ENCODE measurements around the gene TRMT1.
"Not testable (repeated sequence)": the region's sequence is repeated elsewhere in the genome, so short reads cannot be mapped to it uniquely, and the experiment has no call there.

The TRMT1 gene

DNA sequence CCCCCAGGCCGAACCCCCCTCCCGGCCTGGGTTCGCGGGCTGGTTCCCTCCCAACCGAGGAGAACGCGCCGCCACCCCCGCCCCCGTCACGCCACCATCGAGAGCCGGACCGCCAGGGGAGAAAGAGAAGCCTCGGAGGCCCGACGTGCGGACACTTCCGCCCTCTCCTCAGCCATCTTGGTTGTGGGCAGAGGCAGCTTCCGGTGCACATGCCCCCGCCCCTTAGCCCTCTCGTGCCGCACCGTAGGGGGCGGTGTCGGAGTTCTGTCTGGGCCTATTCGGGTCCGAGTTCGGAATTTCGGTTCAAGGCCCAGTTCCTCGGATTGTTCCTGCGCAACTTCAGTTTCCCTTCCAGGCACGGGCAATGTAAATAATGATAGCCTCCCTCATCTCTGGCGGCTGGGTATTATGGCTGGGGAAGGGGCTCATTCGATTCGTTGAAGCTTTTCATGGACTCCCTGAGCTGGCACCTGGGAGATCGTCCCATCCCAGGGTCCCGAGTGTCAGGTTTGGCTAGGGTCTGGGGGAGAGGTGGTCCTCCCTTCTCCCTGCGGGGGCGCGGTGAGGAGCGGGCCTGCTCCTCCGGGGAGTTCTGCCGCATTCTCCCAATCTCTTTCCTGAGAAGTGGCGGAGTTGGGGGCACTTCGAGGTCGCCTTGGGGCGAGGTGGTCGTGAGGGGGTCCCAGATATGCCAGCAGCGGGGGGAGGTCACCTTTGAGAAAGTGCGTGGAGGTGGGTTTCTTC is 33.8 kb upstream of the TRMT1 start, which contains the start of the genes IER2 and STX10:
Gene IER2 (plus strand): TSS at position 225 of the 744 bp plus-strand sequence. CDS start 2,776 bp downstream, outside the sequence.
Gene STX10 (minus strand): TSS at position 189 of the 744 bp plus-strand sequence. CDS start 202 bp downstream, outside the sequence.
- peak; percentile 90 for DNase-seq

GRCh38 chr19:13149628-13150186 is 33.2 kb upstream of the TRMT1 start:
- peak; percentile 54 for DNase-seq

DNA sequence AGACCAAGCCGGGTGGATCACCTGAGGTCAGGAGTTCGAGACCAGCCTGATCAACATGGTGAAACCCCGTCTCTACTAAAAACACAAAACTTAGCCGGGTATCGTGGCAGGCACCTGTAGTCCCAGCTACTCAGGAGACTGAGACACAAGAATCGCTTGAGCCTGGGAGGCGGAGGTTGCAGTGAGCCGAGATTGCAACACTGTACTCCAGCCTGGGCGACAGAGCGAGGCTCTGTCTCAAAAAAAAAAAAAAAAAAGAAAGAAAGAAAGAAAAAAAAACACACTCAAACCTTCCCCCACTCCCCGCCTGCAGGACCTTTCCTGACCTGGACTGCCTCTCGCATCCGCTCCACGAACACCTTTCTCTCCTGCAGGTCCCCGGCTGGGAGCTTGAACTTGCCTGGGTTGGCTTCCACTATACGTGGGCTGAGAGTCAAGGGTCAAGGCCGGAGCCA is 32.7 kb upstream of the TRMT1 start:
- not testable (repeated sequence) for DNase-seq

DNA sequence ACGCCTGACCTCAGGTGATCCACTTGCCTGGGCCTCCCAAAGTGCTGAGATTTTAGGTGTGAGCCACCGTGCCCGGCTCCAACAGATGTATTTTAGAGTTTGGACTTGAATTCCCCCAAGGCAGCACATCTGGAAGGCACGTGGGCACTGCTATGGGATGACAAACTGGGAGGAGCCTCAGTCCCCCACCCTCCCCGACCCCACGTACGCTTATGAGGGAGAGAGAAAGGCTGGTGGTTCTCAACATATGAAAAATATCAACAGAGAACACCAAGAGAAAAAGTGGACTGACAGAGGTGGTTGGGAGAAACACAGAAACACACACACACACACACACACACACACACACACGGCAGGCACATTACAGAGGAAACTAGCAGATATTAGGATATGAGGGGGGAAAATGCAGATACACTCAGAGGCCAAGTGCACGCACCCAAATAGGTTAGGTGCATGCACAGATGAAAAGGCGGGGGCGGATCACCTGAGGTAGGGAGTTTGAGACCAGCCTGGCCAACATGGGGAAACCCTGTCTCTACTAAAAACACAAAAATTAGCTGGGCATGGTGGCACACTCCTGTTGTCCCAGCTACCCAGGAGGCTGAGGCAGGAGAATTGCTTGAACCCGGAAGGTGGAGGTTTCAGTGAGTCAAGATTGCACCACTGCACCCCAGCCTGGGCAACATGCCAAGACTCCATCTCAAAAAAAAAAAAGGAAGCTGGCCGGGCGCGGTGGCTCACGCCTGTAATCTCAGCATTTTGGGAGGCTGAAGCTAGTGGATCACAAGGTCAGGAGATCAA is 30.4 kb upstream of the TRMT1 start:
- no peak for DNase-seq

DNA sequence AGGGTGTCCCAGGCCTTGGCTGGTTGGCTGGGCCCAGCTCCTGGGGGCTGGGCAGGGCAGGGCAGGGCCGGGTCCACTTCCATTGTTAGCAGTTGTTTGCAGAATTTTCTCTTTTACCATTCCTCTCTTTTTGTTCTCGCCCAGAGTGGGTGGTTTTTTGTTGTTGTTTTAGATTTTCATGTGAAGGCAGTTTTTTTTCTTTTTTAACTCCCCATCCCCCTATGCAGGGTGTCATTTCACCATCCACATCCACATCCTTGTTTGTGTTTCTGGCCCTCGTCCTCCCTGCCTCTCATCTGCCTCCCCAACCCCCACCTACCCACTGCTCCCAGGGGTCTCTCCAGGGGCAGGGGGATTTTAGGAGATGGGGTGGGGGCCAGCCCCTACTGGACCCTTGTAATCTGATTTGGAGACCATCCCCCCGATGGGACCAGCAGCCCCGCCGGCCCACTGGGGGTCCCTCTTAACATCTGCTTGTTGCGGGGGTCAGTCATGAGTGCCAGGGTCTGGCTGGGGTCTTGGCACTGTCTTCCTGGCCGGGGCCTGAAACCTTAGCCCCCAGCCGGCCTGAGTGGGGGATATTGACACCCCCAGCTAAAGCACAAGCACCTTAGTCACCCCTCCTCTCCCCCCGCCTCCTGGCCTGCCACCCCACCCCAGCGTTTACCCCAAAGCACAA is 23.2 kb upstream of the TRMT1 start:
- DNase-seq, result no peak

DNA sequence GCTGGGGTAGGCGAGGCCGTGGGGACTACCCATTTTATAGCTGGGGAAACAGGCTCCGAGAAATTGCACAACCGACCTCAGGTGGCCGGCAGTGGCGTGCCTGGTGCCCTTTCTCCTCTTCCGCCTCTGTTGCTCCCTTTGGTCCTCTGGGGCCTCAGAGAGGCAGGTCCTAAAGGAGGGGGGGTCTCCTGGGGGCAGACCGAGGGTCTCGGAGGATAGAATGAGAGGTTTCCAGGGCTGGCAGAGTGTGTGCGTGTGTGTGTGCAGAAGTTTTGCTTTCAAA is 22.3 kb upstream of the TRMT1 start:
- DNase-seq, result no peak

DNA sequence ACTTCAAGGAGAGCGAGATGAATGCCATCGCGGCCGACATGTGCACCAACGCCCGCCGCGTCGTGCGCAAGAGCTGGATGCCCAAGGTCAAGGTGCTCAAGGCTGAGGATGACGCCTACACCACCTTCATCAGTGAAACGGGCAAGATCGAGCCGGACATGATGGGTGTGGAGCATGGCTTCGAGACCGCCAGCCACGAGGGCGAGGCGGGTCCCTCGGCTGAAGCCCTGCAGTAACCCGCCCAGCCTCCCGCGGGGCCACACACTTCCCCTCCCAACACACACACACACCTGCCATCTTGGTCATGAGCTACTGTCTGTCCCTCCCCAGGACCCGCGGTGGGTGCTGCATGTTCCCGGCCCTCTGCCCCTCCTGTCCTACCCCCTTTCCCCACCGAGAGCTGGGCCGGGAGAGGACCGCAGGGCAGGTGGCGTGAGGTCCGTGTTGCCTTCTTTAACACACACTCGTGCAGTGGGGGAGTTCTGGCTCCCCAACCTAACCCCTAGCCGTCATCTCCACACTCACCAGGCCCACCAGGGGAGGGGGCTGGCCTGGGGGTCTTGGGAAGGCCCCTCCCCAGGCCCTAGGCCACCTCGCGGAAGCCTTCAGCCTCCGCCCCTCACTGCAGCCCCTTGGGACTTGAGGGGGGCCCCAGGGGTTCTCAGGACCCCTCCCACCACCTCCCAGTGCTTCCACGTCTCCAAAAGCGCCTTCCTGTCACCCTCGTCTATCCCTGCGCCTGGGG is 21.8 kb upstream of the TRMT1 start:
- no peak for DNase-seq

DNA sequence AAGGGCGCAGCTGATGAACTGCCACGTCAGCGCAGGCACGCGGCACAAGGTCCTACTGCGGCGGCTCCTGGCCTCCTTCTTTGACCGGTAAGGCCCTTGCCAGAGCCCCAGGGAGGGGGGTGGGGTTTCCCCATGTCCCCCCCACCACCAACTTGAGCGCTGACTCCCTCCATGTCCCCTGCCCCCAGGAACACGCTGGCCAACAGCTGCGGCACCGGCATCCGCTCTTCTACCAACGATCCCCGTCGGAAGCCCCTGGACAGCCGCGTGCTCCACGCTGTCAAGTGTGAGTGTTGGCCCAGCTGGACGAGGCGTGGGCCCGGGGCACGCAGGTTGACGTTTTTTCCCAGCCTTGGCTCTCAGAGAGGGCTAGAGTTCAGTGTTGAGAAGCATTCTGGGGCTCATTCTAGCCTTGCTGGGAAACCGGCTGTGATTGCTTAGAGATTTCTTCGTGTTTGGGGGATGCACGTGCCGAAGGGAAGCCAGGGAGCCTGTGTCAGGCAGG is 20.8 kb upstream of the TRMT1 start:
- no peak for DNase-seq

GRCh38 chr19:13135068-13136062 is 18.8 kb upstream of the TRMT1 start:
- no peak for DNase-seq

- DNase-seq, result no peak
These were observed 18.1 kb upstream of the TRMT1 start for GRCh38 chr19:13134626-13135025.

DNA sequence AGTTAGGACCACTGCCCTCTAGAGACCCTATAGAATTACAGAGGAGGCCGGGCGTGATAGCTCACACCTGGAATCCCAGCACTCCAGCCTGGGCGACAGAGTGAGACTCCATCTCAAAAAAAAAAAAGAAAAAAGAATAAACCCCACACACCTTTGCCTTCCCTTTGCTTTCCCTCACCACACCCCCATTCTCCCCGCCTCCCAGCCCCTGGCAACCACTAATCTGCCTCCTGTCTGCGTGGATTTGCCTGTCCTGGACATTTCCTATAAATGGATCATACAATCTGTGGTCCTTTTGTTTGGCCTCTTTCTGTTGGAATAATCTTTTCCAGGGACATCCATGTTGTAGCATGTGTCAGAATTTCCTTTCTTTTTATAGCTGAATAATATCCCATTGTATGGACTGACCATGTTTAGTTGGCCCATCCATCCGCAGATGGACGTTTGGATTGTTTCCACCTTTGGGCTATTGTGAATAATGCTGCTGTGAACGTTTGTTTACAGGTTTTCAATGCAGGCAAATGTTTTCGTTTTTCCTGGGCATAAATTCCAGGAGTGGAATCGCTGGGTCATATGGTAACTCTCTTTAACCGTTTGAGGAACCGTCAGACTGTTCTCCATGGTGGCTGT is 16.8 kb upstream of the TRMT1 start:
- DNase-seq, result no peak

GRCh38 chr19:13132471-13133180 is 16.1 kb upstream of the TRMT1 start:
- DNase-seq, result no peak

GRCh38 chr19:13130886-13131490 is 14.4 kb upstream of the TRMT1 start:
- DNase-seq, result no peak

DNA sequence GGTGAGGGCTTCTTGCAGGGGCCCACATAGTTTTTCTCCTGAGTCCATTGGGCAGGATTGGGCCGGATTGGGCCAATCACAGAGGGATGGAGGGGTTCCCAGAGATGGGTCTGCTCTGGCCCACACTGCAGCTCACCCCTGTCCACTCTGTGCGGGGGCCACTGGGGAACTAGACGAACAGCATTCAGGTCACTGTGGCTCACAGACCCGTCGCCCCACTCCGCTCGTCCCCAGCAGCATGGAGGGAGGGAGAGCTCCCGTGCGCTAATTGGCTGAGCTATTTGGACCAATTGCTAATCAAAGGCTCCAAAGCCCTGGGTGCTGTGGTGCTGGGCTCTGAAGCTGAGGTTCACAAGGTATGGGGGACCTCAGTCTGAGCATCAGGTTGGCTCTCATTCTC is 12.8 kb upstream of the TRMT1 start:
- no peak for DNase-seq

GRCh38 chr19:13128583-13128982 is 12.0 kb upstream of the TRMT1 start:
- DNase-seq, result no peak

- no peak for DNase-seq
These were observed 11.5 kb upstream of the TRMT1 start for GRCh38 chr19:13127811-13128575.

GRCh38 chr19:13127051-13127450 is 10.5 kb upstream of the TRMT1 start:
- DNase-seq, result no peak
